ENCODE data around the gene BACE2. TPM values are rescaled to one million over a fixed set of nuclear protein-coding genes. Genes with fewer than 3 reads are reported as not detected.

The BACE2 gene
- total RNA-seq, 1 donor from 2014 or later = 16.0 TPM

DNA sequence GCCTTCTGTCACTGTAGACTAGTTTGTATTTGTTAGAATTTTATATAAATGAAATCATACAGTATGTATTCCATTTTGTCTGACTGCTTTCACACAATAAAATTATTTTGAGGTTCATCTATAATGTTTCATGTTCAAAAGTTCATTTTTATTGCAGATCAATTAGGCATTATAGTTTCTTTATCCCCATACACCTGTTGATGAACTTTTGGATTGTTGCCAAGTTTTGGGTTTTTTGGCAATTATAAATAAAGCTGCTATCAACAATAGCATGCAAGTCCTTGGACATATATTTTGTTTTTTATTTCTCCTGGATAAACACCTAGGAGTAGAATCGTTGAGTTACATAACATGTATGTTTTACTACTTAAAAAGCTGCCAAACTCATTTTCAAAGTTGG, 101.6 kb downstream of the BACE2 start:
- Histone ChIP-seq H3K4me1 (peaks cover 8% of the 10 kb centered on the region), H3K27me3 (ENCODE audit: low read depth) (no peaks in the 10 kb centered on the region), H3K36me3 (peaks cover 28% of the 10 kb centered on the region), H3K9me3 (replicated peaks) (peaks cover 28% of the 10 kb centered on the region), H3K27ac (replicated peaks) (no peak overlapping the region), H3K4me3 (no peak overlapping the region)
- DNase-seq = no peak
- no peak for TF ChIP-seq CTCF (IDR thresholded peaks at IDR 0.05; ENCODE audit: borderline replicate concordance)
- intact Hi-C loops (cut with micrococcal nuclease) = no loop called here

DNA sequence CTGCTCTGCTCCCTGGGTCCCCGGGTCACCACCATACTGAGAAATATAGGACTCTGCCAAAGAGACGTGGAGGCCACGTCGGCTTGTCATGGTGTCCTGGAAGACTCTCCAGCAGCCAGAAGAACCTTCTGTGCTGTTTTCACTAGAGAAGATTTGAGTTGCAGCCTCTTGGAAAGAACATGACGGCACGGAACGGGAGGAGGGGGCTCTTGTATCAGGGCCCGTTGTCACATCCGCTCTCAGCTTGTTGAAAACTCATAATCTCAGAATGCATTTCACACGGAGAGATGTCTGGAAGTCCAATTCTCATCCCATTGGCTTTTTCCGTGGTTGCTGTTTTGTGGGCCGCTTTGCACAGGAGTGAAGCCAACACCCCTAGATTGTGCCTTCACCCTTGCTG, 109.2 kb downstream of the BACE2 start:
- DNase-seq = no peak
- H3K36me3 ChIP-seq = peaks cover 28% of the 10 kb centered on the region
- peaks cover under 1% of the 10 kb centered on the region for H3K27me3 ChIP-seq (ENCODE audit: low read depth)
- no peak for TF ChIP-seq CTCF (IDR thresholded peaks at IDR 0.05; ENCODE audit: borderline replicate concordance)
- H3K4me3 ChIP-seq = no peak overlapping the region
- peaks cover 12% of the 10 kb centered on the region for H3K9me3 ChIP-seq (replicated peaks)
- intact Hi-C loops (cut with micrococcal nuclease) = no loop called here
- H3K27ac ChIP-seq (replicated peaks) = no peak overlapping the region
- H3K4me1 ChIP-seq = peaks cover 5% of the 10 kb centered on the region

DNA sequence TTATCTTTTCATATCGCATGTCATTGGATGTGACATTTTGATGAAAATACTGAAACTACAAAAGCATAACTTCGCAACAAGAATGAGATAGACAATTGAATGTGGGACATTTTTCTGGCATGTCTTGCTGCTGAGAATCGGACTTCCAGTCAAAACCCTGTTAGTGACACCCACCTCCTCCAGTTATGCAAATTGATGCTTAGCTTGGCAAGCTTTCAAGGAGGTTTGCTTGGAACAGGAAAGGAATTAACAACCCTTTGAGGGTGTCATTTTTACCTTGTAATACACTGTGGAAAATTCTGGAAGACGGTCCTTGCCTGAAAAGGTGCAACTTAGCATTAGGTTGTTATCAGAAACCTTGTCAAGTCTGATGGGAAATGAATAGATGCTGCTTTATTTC, 109.9 kb downstream of the BACE2 start:
- intact Hi-C loops (cut with micrococcal nuclease) = no loop called here
- Histone ChIP-seq H3K27me3 (ENCODE audit: low read depth) (peaks cover 7% of the 10 kb centered on the region), H3K27ac (replicated peaks) (no peak overlapping the region), H3K4me1 (peaks cover 5% of the 10 kb centered on the region), H3K4me3 (no peak overlapping the region), H3K9me3 (replicated peaks) (peaks cover 6% of the 10 kb centered on the region), H3K36me3 (peaks cover 21% of the 10 kb centered on the region)
- no peak for TF ChIP-seq CTCF (IDR thresholded peaks at IDR 0.05; ENCODE audit: borderline replicate concordance)
- DNase-seq = no peak

DNA sequence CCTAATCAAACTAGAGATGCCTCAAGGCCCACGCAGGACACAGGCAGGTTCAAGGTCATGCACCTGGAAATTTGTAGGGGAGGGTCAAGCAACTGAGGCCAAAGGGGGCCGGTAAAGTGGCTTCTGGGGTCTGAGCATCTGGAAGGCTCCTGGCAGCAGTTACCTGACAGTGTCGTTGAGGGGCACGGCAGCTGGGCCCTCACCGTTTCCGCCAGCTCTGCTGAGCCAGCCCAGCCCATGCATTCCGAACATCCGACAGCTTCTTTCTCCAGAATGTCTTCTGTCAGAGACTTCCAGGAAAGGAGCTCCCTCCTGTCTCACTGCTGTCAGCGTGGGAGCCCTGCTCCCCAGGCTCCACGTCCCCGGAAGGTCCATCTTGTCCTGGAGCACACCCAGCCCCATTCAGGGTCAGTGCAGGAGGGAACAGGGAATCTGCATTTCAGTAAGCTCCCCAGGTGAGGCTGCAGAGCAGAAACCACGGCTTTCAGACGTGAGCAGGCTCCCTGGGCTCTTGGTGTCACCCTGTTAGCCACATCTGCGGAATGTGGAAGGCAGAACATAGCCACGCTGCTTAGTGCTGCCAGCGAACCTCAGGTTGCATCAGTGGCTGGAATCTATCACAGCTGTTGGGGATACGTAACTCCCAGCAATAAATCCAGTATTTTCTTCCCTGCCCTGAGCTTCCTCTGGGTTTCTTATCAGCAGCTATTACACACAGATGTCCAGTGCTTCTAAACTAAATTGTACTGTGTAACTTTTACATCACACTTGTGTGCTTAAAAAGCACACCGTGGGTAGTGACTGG, 112.4 kb downstream of the BACE2 start:
- TF ChIP-seq CTCF (IDR thresholded peaks at IDR 0.05; ENCODE audit: borderline replicate concordance) = no peak
- intact Hi-C loops (cut with micrococcal nuclease) = no loop called here
- H3K36me3 ChIP-seq = peaks cover 8% of the 10 kb centered on the region
- peaks cover 7% of the 10 kb centered on the region for H3K4me1 ChIP-seq
- H3K9me3 ChIP-seq (replicated peaks) = no peaks in the 10 kb centered on the region
- DNase-seq = no peak
- no peak overlapping the region for H3K27ac ChIP-seq (replicated peaks)
- peaks cover 22% of the 10 kb centered on the region for H3K27me3 ChIP-seq (ENCODE audit: low read depth)
- no peak overlapping the region for H3K4me3 ChIP-seq

- Histone ChIP-seq H3K9me3 (replicated peaks) (no peaks in the 10 kb centered on the region), H3K27me3 (ENCODE audit: low read depth) (peaks cover 26% of the 10 kb centered on the region), H3K36me3 (no peaks in the 10 kb centered on the region), H3K4me1 (peaks cover 7% of the 10 kb centered on the region), H3K27ac (replicated peaks) (no peak overlapping the region), H3K4me3 (no peak overlapping the region)
- intact Hi-C loops (cut with micrococcal nuclease) = loop anchor here (2.0 kb wide), 1 partner anchor 178 kb away; no protein-coding TSS in a partner anchor
- no peak for TF ChIP-seq CTCF (IDR thresholded peaks at IDR 0.05; ENCODE audit: borderline replicate concordance)
- DNase-seq = no peak
Observed at GRCh38 chr21:41282412-41282811, 114.5 kb downstream of the BACE2 start.

Measured in left ventricle myocardium inferior (tissue), 1 donor.